ENCODE results near the gene ADGRE2. TPM values are rescaled to one million over a fixed set of nuclear protein-coding genes. Genes with fewer than 3 reads are reported as not detected.

ADGRE2 gene
- total and polyA plus RNA-seq, 2 donors (not counting 3 experiments of a cell fraction or from before 2014, with no cell fraction given), result not detected

- TF ChIP-seq MYC (IDR thresholded peaks at IDR 0.05; ENCODE audit: low read depth, low read length), result no peak
- TF ChIP-seq POLR2A (IDR thresholded peaks at IDR 0.05; ENCODE audit: low read depth, low read length), result no peak
- TF ChIP-seq JUN (IDR thresholded peaks at IDR 0.05; ENCODE audit: borderline replicate concordance, insufficient read depth, insufficient read length, low read depth), result no peak
- no peak for TF ChIP-seq EZH2 (IDR thresholded peaks at IDR 0.05; ENCODE audit: borderline replicate concordance, low read depth, low read length, severe bottlenecking)
- no peak for TF ChIP-seq POLR2AphosphoS5 (IDR thresholded peaks at IDR 0.05; ENCODE audit: insufficient read depth, low read depth, low read length)
- TF ChIP-seq GATA2 (IDR thresholded peaks at IDR 0.05; ENCODE audit: insufficient read depth, insufficient read length, low read depth, low read length), result no peak
- no peak for TF ChIP-seq CTCF (IDR thresholded peaks at IDR 0.05; ENCODE audit: extremely low read depth in 1 of 2, insufficient read depth in 1 of 2, low read depth in 1 of 2, low read length in 2 of 2)
- dilution Hi-C loops (cut with MboI; ENCODE audit: extremely low pct_ligation_motif_present, low sequenced_read_pairs), result no loop called here
- H3K9ac ChIP-seq (replicated peaks; ENCODE audit: extremely low read depth, insufficient read depth, low read length), result no peak overlapping the region
- FAIRE-seq, result no peak
- ChIA-PET POLR2A (no interaction called here), CTCF (interaction anchor here (0.7 kb wide), 1 partner anchor 90 kb away, joined by 3 read pairs; the partner anchor contains the start of gene OR7A17)
- H3K79me2 ChIP-seq (ENCODE audit: control insufficient read depth, insufficient read depth, low read length), result no peaks in the 10 kb centered on the region
- BruUV-seq (replicated peaks), result no TSS peak
- no peaks in the 10 kb centered on the region for H3K27me3 ChIP-seq (ENCODE audit: control insufficient read depth in 2 of 2, insufficient read depth in 2 of 2, low read length in 2 of 2)
- no peaks in the 10 kb centered on the region for H3K9me3 ChIP-seq (replicated peaks; ENCODE audit: control insufficient read depth, insufficient read depth, low read length)
- no peak for DNase-seq (ENCODE audit: low read depth, low spot score)
- H3K36me3 ChIP-seq (ENCODE audit: control insufficient read depth in 2 of 2, extremely low read depth in 1 of 2, insufficient read depth in 2 of 2, low read length in 2 of 2), result no peaks in the 10 kb centered on the region
- H3K4me3 ChIP-seq (replicated peaks in 1 of 3; ENCODE audit: insufficient read depth in 1 of 3, low read depth in 1 of 3, low read length in 3 of 3), result no peak overlapping the region
- no peaks in the 10 kb centered on the region for H4K20me1 ChIP-seq (replicated peaks; ENCODE audit: control insufficient read depth, extremely low read depth, insufficient read depth, low read length)
- no peak overlapping the region for H3K27ac ChIP-seq (ENCODE audit: insufficient read depth, low read depth, low read length)
- no peaks in the 10 kb centered on the region for H3K4me1 ChIP-seq (ENCODE audit: control insufficient read depth, extremely low read depth, insufficient read depth, low read length)
- intact Hi-C loops (cut with micrococcal nuclease), result no loop called here
- no peak overlapping the region for H3K4me2 ChIP-seq (ENCODE audit: insufficient read depth, low read length)
- H3K9me1 ChIP-seq (replicated peaks; ENCODE audit: control insufficient read depth, extremely low read depth, insufficient read depth, low read length), result no peaks in the 10 kb centered on the region
- no peak overlapping the region for H2AFZ ChIP-seq (ENCODE audit: low read depth, low read length)
These were observed 17.7 kb upstream of the ADGRE2 start for GRCh38 chr19:14796021-14796420.

Data from endothelial cell of umbilical vein (primary cell).